Stimulated activated CD8-positive, alpha-beta memory T cell treated with anti-CD3 and anti-CD28 coated beads, Interleukin-2, amount 100 ng/mL, for 48 hours (primary cell): Measurements from ENCODE around the gene C2.
"Not testable (repeated sequence)": the region's sequence is repeated elsewhere in the genome, so short reads cannot be mapped to it uniquely, and the experiment has no call there.

Experiments
- DNase-seq, 2 donors: peaks; one replicate each; pipeline ENCODE4 v3.0.0-alpha.2; 2020; ENCODE audit warnings: low read depth in 2 of 2

Gene C2

GRCh38 chr6:31927863-31928671, 550 bp downstream of the C2 start:
- DNase-seq: no peak

- no peak for DNase-seq
These were observed 1.1 kb downstream of the C2 start for GRCh38 chr6:31928672-31928939.

GRCh38 chr6:31930962-31931361, 3.4 kb downstream of the C2 start:
- DNase-seq: no peak

GRCh38 chr6:31932137-31932536, 4.6 kb downstream of the C2 start:
- not testable (repeated sequence) for DNase-seq

- no peak for DNase-seq
These were observed 6.0 kb downstream of the C2 start for GRCh38 chr6:31933537-31933936.

GRCh38 chr6:31935021-31935420, 7.5 kb downstream of the C2 start:
- DNase-seq: no peak

- DNase-seq: no peak
These were observed 8.3 kb downstream of the C2 start for GRCh38 chr6:31935823-31936222.

GRCh38 chr6:31940256-31940664, 12.7 kb downstream of the C2 start:
- no peak for DNase-seq

GRCh38 chr6:31943742-31944141, 16.2 kb downstream of the C2 start:
- DNase-seq: no peak

- DNase-seq: no peak
These were observed 17.6 kb downstream of the C2 start for GRCh38 chr6:31945154-31945506.

GRCh38 chr6:31945507-31946369, 18.2 kb downstream of the C2 start, which contains the start of gene CFB:
CFB (plus strand) TSS chr6:31946095; CDS start chr6:31946222, 127 bp downstream.
- DNase-seq: no peak

GRCh38 chr6:31946370-31946885, 18.9 kb downstream of the C2 start:
- no peak for DNase-seq

GRCh38 chr6:31947070-31947675, 19.7 kb downstream of the C2 start:
- DNase-seq: no peak

GRCh38 chr6:31947864-31948263, 20.3 kb downstream of the C2 start:
- DNase-seq: no peak

GRCh38 chr6:31948306-31948705, 20.8 kb downstream of the C2 start:
- no peak for DNase-seq

- DNase-seq: no peak
These were observed 21.4 kb downstream of the C2 start for GRCh38 chr6:31948753-31949413.

- no peak for DNase-seq
These were observed 22.5 kb downstream of the C2 start for GRCh38 chr6:31949926-31950548.

GRCh38 chr6:31952140-31952805, 24.8 kb downstream of the C2 start:
- DNase-seq: peak in 1 of 2 donors; percentile 37

- no peak for DNase-seq
These were observed 25.4 kb downstream of the C2 start for GRCh38 chr6:31952890-31953289.

GRCh38 chr6:31954511-31954910, 27.0 kb downstream of the C2 start:
- DNase-seq: no peak

GRCh38 chr6:31956796-31957195, 29.3 kb downstream of the C2 start:
- no peak for DNase-seq
